GM19193 (cell line): Measurements from ENCODE around the gene ODF2.

Experiments used
- POLR2A ChIP-seq: IDR thresholded peaks from 4 replicates; pipeline ENCODE4 v1.6.1; 2011; ENCODE audit not compliant: insufficient read depth, insufficient read length; ENCODE audit errors: extremely low read depth

Gene ODF2

DNA sequence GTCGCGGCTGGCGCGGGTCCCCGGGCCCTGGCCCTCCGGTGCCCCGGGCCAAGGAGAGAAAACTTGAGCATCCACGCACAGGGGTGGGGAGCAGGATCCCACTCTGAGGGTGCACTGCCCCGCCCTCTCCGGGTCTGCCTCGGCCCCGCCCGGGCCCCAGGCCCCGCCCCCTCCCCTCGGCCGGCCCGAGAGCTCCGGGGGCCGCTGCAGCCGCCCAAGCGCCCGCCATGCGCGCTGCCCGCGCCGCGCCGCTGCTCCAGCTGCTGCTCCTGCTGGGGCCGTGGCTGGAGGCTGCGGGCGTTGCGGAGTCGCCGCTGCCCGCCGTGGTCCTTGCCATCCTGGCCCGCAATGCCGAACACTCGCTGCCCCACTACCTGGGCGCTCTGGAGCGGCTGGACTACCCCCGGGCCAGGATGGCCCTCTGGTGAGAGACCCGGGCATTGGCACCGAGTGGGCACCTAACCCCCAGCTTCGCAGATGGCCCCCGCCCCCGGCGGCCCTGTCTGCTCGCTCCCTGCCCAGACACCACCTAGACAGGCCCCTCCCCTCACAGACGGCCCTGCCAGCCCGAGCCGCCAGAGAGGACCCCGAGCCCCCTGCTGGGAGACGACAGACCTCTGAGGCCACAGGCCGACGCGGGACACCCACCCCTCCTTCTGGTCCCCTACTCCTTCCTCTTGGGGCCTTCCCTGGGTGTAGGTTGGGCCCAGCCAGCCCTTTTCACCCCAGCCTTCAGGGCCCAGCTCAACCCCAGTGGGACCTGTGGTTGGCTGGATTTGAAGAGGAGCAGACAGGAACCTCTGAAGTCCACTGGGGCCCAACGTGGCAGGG is 34.9 kb upstream of the ODF2 start, which contains the start of gene CERCAM:
Gene CERCAM, plus strand, starts transcription at position 207 of the 831 bp plus-strand sequence. Its CDS starts 21 bp downstream, at position 228.
- TF ChIP-seq POLR2A = no peak

DNA sequence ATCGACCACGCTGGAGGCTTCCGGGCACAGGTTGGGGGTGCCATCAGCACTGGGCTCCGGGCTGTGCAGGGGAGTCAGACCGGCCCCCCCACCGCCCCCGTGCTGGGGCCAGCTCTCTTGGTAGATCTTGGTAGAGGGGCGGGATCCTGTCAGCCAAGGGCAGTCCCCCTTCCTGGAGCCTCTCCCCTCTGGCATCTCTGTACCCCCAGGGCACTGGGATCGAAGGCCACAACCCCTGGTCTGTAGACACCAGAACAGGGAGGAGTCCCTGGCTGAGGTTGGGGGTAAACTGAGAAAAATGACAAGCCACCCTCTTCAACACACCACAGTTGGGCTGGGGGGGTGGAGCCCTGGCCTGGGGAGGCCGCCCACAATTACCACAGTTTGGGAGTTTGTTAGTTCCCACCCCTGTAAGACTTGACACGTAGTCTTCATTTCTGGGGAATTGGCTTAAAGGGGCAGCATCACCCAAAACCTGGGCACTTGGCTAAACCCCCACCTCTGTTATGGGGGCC is 34.3 kb upstream of the ODF2 start:
- TF ChIP-seq POLR2A = no peak

DNA sequence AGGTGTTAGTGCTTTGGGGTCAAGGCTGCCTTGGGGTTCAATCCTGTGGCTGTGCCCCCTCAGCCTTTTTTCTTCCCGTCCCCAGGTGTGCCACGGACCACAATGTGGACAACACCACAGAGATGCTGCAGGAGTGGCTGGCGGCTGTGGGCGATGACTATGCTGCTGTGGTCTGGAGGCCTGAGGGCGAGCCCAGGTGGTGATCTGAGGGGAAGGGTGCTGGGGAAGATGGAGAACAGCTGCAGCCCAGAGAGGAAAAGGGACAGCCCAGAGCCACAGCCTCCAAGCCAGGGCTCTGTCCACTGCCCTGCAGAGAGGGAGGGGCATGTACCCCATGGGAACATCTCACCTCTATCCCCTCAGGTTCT is 33.0 kb upstream of the ODF2 start:
- TF ChIP-seq POLR2A = no peak

DNA sequence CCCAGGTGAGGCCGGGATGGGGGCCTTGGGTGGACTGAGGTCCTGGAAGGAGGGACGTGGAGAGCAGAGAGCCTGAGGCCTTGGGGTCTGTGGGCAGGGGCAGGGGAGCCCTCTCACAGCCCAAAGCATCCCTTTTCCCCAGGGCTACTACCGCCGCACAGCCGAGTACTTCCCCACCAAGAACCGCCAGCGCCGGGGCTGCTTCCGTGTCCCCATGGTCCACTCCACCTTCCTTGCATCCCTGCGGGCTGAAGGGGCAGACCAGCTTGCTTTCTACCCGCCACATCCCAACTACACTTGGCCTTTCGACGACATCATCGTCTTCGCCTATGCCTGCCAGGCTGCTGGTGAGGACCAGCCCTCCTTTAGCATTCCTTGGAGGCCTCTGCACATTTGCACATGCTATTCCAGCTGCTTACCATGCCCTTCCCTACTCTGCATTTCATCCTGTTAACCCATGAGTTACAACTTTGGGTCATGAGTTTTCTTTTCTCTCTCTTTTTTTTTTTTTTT is 31.5 kb upstream of the ODF2 start:
- TF ChIP-seq POLR2A = no peak

DNA sequence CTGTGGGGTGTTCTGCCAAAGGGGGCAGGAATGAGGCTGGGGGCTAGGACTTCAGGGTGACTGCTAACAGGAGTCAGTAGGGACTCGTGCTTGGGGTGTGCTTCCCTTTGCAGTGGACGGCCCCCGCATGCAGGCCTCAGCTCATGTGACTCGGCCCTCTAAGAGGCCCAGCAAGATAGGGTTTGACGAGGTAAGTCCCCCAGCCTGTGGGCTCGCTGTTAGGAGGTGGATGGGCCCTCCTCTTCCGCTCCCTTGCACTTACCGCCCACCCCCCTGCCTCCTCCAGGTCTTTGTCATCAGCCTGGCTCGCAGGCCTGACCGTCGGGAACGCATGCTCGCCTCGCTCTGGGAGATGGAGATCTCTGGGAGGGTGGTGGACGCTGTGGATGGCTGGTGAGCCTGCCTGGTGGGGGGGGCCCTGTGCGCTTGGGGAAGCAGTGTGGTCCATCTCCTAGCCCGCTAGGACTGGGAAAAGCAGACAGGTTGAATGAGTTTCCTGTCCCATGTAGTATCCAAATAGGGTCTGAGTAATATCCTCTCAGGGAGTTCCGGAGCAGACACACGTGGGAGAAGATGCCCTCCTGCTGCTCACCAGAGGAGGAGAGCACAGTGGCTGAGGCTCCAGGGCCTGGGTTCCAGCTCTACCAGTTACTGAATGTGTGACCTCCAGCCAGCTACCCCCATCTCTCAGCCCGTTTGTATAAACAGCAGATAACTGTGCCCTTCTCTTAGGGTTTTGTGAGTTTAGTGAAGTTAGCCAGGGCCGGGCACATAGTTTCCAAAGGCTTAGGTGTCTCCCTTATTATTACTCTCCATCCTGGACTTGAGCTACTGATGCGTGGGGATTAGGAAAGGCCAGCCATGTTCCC is 26.9 kb upstream of the ODF2 start:
- TF ChIP-seq POLR2A = no peak

DNA sequence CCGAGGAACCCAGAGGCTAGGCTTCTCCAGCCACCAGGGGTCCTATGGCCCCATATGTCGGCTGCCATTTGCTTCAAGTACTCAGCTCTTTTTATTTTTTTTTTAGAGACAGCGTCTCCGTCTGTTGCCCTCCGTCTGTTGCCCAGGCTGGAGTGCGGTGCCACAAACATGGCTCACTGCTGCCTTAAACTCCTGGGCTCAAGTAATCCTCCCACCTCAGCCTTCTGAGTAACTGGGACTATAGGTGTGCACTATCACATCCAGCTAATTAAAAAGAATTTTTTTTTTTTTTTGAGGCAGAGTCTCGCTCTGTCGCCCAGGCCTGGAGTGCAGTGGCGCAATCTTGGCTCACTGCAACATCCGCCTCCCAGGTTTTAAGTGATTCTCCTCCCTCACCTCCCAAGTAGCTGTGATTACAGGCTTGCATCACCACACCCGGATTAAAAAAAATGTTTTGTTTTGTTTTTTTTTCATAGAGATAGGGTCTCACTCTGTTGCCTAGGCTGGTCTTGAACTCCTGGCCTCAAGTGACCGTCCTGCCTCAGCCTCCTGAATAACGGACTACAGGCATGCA is 26.2 kb upstream of the ODF2 start:
- no peak for TF ChIP-seq POLR2A

DNA sequence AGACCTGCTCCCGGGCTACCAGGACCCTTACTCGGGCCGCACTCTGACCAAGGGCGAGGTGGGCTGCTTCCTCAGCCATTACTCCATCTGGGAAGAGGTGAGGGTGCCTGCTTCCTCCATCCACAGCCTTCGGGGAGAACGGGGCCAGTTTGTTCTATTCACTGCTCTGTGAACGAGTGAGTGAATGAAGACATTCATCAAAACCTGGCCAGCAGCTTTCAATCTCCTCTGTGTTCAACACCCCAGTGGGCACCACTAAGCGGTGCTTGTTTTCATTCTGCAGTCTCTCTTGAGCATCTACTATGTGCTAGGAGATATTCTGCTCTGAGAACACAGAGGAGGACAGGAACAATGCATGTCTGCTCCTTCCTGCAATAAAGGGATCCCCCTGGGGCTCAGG is 24.6 kb upstream of the ODF2 start:
- no peak for TF ChIP-seq POLR2A

DNA sequence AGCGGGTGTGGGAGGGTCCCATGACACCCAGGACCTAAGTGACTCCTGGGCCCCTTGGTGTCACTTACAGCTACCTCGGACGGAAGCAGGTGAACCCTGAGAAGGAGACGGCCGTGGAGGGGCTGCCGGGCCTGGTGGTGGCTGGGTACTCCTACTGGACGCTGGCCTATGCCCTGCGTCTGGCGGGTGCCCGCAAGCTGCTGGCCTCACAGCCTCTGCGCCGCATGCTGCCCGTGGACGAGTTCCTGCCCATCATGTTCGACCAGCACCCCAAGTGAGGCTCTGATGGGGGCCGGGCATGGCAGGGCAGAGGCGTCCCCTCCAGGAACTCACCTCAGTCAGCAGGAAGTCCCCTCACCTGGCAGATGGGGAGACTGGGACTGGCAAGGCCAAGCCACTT is 21.5 kb upstream of the ODF2 start:
- no peak for TF ChIP-seq POLR2A

DNA sequence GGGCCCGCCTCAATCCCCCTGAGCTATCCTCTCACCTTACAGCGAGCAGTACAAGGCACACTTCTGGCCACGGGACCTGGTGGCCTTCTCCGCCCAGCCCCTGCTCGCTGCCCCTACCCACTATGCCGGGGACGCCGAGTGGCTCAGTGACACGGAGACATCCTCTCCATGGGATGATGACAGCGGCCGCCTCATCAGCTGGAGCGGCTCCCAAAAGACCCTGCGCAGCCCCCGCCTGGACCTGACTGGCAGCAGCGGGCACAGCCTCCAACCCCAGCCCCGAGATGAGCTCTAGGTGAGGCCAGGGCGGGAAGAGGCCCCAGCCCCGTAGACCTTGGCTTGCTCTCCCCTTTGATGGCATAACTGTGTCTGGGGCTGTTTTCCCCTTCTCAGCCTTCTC is 20.2 kb upstream of the ODF2 start:
- no peak for TF ChIP-seq POLR2A

DNA sequence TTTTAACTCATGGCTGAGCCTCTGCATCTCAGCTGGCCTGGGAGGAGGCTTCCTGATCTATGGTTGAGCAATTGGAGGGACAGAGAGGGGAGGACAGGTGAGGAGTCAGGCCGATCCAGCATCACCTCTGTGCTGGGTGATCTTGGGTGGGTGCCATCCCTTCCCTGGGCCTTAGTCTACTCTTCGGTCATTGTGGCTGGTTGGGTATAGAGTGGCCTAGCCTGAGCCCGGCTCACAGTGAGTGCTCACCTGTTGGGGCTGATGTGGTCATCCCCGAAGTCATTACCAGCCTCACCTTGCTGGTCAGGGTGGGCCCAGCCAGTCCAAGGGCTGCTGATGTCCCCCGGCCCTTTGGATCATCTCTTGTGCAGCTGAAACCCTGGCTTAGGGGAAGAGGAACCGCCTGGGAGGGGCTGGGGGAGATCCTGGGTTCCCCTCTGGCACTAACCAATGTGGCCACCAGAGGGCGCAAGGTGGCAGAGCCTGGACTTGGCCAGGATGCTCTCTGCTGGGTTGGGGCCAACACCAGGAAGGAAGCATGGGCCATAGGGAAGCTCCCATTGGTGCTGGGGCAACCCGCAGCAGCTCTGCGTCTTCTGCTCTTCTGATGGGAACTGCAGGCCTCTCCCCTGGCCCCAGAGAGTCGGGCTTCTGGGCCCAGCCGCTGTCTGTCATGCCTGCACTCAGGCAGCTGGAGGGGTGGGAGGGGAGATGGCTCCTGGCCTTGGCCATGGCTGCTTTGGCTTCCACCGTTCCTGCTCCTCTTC is 17.3 kb upstream of the ODF2 start:
- no peak for TF ChIP-seq POLR2A

DNA sequence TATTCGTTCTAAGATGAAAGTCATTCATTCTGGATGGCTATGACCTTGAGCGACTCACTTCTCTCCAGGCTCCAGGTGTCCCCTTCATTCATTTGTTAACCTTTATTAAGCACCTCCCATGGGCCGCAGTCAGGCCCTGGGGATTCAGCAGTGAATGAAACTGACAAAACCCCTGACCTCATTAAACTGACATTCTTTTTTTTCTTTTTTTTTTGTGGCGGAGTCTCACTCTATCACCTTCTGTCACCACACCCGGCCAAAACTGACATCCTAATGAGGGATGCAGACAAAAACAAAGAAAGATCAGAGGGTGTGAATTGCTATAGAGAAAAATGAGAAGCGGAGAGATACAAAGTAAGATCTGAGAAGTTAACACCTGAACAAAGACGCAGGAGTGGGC is 16.5 kb upstream of the ODF2 start:
- TF ChIP-seq POLR2A = no peak

DNA sequence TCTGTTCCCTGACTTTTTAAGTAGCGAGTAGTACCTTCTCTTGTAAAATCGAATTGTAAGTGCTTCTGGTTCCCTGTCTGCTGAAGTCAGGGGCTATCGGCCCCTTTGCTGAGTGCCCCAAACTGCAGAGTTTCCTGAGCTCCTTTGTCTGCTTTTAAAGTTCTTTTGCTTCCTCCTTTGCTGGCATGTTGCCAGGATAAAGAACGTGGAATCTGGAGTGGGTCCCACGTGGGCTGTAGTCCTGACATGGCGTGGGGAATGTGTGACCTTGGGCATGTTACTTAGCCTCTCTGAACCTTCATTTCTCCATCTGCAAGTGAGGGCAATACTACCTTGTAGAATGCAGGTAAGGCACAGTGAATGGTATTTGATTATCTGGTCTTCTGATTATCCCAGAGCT is 13.7 kb upstream of the ODF2 start:
- no peak for TF ChIP-seq POLR2A

DNA sequence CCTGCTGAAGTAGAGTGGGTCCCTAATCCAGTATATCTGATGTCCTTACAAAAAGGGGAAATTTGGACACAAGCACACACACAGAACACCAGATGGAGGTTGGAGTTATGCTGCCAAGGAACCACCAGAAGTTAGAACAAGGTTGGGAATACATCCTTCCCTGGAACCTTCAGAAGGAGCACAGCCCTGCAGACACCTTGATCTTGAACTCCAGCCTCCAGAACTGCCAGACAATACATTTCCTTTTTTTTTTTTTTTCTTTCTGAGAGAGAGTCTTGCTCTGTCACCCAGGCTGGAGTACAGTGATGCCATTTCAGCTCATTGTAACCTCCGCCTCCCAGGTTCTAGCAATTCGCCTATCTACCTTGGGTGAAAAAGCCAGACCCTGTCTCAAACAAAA is 7.1 kb upstream of the ODF2 start:
- TF ChIP-seq POLR2A = no peak

DNA sequence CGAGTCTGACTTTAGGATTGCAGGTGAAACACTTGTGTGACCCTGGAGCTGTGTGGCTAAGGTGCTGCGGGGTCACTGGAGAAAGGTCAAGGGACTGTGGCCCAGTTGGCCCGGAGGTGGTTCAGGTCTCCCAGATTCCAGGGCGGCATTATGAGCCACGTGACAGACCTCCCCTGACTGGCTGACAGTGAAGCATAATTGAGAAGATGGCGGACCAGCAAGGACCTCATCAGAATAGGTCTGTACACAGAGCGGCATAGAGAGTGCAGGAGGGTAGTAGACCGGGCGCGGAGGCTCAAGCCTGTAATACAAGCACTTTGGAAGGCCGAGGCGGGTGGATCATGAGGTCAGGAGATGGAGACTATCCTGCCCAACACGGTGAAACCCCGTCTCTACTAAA is 815 bp upstream of the ODF2 start:
- TF ChIP-seq POLR2A = no peak
